ENCODE results near the gene LETM1. TPM values are rescaled to one million over a fixed set of nuclear protein-coding genes. Genes with fewer than 3 reads are reported as not detected.

LETM1 gene
- total RNA-seq, 1 donor from 2014 or later = 60.3 TPM

- Mint-ChIP-seq H3K4me1 (ENCODE audit: low read depth, unreplicated experiment) (peaks cover 13% of the 10 kb centered on the region), H3K36me3 (ENCODE audit: low read depth, unreplicated experiment) (peaks cover 4% of the 10 kb centered on the region), H3K4me3 (ENCODE audit: unreplicated experiment) (peak overlapping the region; percentile 88), H3K27ac (ENCODE audit: unreplicated experiment) (peak overlapping the region; percentile 66), H3K27me3 (ENCODE audit: low read depth, unreplicated experiment) (peaks cover 5% of the 10 kb centered on the region), H3K9me3 (ENCODE audit: unreplicated experiment) (no peaks in the 10 kb centered on the region)
- H4K20me1 ChIP-seq (ENCODE audit: insufficient read depth, low read length) = peaks cover 48% of the 10 kb centered on the region
- DNase-seq (ENCODE audit: low read depth) = no peak
- no peak for FAIRE-seq
- H3K27me3 ChIP-seq (ENCODE audit: insufficient read depth, low read length) = no peaks in the 10 kb centered on the region
- peaks cover 14% of the 10 kb centered on the region for H3K4me1 ChIP-seq (ENCODE audit: insufficient read depth, low read length)
- H3K9me3 ChIP-seq (ENCODE audit: insufficient read depth, low read depth, low read length) = no peaks in the 10 kb centered on the region
- peaks cover 5% of the 10 kb centered on the region for H3K36me3 ChIP-seq (ENCODE audit: insufficient read depth, low read length)
- TF ChIP-seq EZH2 (IDR thresholded peaks at IDR 0.05; ENCODE audit: insufficient read depth, low read length) (no peak), CTCF (IDR thresholded peaks at IDR 0.05; ENCODE audit: insufficient read depth, low read depth, low read length) (no peak)
- H3K4me2 ChIP-seq (ENCODE audit: low read length) = peak overlapping the region; percentile 91
- peak overlapping the region; percentile 88 for H3K4me3 ChIP-seq (ENCODE audit: insufficient read depth, low read depth, low read length)
- H3K27ac ChIP-seq (ENCODE audit: low read depth, low read length) = no peak overlapping the region
- peaks cover 75% of the 10 kb centered on the region for H3K79me2 ChIP-seq (ENCODE audit: insufficient read depth, low read length)
- peak overlapping the region; percentile 89 for H3K9ac ChIP-seq (ENCODE audit: low read length)
- H2AFZ ChIP-seq (ENCODE audit: low read depth, low read length) = no peak overlapping the region
These were observed 1.2 kb downstream of the LETM1 start for GRCh38 chr4:1854752-1855151.

- Histone ChIP-seq H4K20me1 (ENCODE audit: insufficient read depth, low read length) (peaks cover 61% of the 10 kb centered on the region), H3K27ac (ENCODE audit: low read depth, low read length) (no peak overlapping the region), H3K4me2 (ENCODE audit: low read length) (no peak overlapping the region), H3K79me2 (ENCODE audit: insufficient read depth, low read length) (peaks cover 85% of the 10 kb centered on the region), H3K36me3 (ENCODE audit: insufficient read depth, low read length) (peaks cover 5% of the 10 kb centered on the region), H2AFZ (ENCODE audit: low read depth, low read length) (no peak overlapping the region), H3K9me3 (ENCODE audit: insufficient read depth, low read depth, low read length) (no peaks in the 10 kb centered on the region), H3K4me3 (ENCODE audit: insufficient read depth, low read depth, low read length) (no peak overlapping the region), H3K27me3 (ENCODE audit: insufficient read depth, low read length) (no peaks in the 10 kb centered on the region), H3K9ac (ENCODE audit: low read length) (no peak overlapping the region), H3K4me1 (ENCODE audit: insufficient read depth, low read length) (peaks cover 14% of the 10 kb centered on the region)
- FAIRE-seq (no peak), DNase-seq (ENCODE audit: low read depth) (no peak)
- Mint-ChIP-seq H3K36me3 (ENCODE audit: low read depth, unreplicated experiment) (peaks cover 4% of the 10 kb centered on the region), H3K27ac (ENCODE audit: unreplicated experiment) (no peak overlapping the region), H3K27me3 (ENCODE audit: low read depth, unreplicated experiment) (no peaks in the 10 kb centered on the region), H3K9me3 (ENCODE audit: unreplicated experiment) (no peaks in the 10 kb centered on the region), H3K4me1 (ENCODE audit: low read depth, unreplicated experiment) (peaks cover 13% of the 10 kb centered on the region), H3K4me3 (ENCODE audit: unreplicated experiment) (peak overlapping the region; percentile 66)
- TF ChIP-seq EZH2 (IDR thresholded peaks at IDR 0.05; ENCODE audit: insufficient read depth, low read length) (no peak), CTCF (IDR thresholded peaks at IDR 0.05; ENCODE audit: insufficient read depth, low read depth, low read length) (no peak)
These were observed 2.9 kb downstream of the LETM1 start for GRCh38 chr4:1852904-1853623.

All from astrocyte (in vitro differentiated cells and primary cell).